GM23338 (cell line): Measurements from ENCODE around the gene DGCR8. TPM values are rescaled to one million over a fixed set of nuclear protein-coding genes. Genes with fewer than 3 reads are reported as not detected.

Experiments
- ATAC-seq: fragments of 200-7000 bp; cut with Tn5 transposase; 3 replicates; pipeline ENCODE4 v1.9.1; 2020
- DNase-seq: peaks from one replicate; pipeline ENCODE4 v3.0.0-alpha.2; 2015; ENCODE audit warnings: low spot score
- H2AFZ ChIP-seq: fragments of 200-600 bp; sonication (generic); 2 replicates; pipeline ENCODE4 v1.8.0; 2016; ENCODE audit warnings: antibody characterized with exemption, mild to moderate bottlenecking, moderate library complexity
- H3F3A ChIP-seq: fragments of 200-600 bp; sonication (generic); replicated peaks from 2 replicates; pipeline ENCODE4 v1.8.0; 2017; ENCODE audit warnings: antibody characterized with exemption, mixed run types, low read depth
- H3K27ac ChIP-seq: fragments of 200-600 bp; sonication (generic); 2 replicates; pipeline ENCODE4 v1.6.1; 2016; ENCODE audit warnings: low read depth
- H3K27me3 ChIP-seq: fragments of 200-600 bp; sonication (generic); 2 replicates; pipeline ENCODE4 v1.8.0; 2016; ENCODE audit warnings: mild to moderate bottlenecking, mixed run types, moderate library complexity; ENCODE audit not compliant: insufficient read depth
- H3K36me3 ChIP-seq: fragments of 200-600 bp; sonication (generic); 2 replicates; pipeline ENCODE4 v1.8.0; 2016; ENCODE audit warnings: mild to moderate bottlenecking; ENCODE audit not compliant: insufficient read depth
- H3K4me1 ChIP-seq: fragments of 200-600 bp; sonication (generic); 2 replicates; pipeline ENCODE4 v1.8.0; 2016; ENCODE audit warnings: mild to moderate bottlenecking, moderate library complexity; ENCODE audit not compliant: insufficient read depth
- H3K4me2 ChIP-seq: fragments of 200-600 bp; sonication (generic); 2 replicates; pipeline ENCODE4 v1.7.1; 2017; ENCODE audit warnings: mixed run types
- H3K4me3 ChIP-seq: fragments of 200-600 bp; sonication (generic); 2 replicates; pipeline ENCODE4 v1.6.1; 2016; ENCODE audit warnings: mixed run types
- H3K79me2 ChIP-seq: fragments of 200-600 bp; sonication (generic); replicated peaks from 2 replicates; pipeline ENCODE4 v1.8.0; 2017; ENCODE audit warnings: mild to moderate bottlenecking; ENCODE audit not compliant: insufficient read depth
- H3K9me2 ChIP-seq: fragments of 200-600 bp; sonication (generic); 2 replicates; pipeline ENCODE4 v1.8.0; 2017; ENCODE audit not compliant: insufficient read depth
- H4K20me1 ChIP-seq: fragments of 200-600 bp; sonication (generic); replicated peaks from 2 replicates; pipeline ENCODE4 v1.8.0; 2017; ENCODE audit warnings: mild to moderate bottlenecking; ENCODE audit not compliant: insufficient read depth
- H3K27ac Mint-ChIP-seq: 2 replicates; pipeline ENCODE4 v1.8.0; 2020; ENCODE audit warnings: inconsistent platforms, mild to moderate bottlenecking, moderate library complexity, mixed read lengths
- H3K27me3 Mint-ChIP-seq: 3 replicates; pipeline ENCODE4 v1.8.0; 2022; ENCODE audit warnings: low read depth, mild to moderate bottlenecking, moderate library complexity, mixed read lengths, inconsistent platforms; ENCODE audit not compliant: insufficient read depth, poor library complexity
- H3K36me3 Mint-ChIP-seq: 3 replicates; pipeline ENCODE4 v1.8.0; 2021; ENCODE audit warnings: low read depth, mild to moderate bottlenecking, inconsistent platforms, moderate library complexity, mixed read lengths
- H3K4me1 Mint-ChIP-seq: 3 replicates; pipeline ENCODE4 v1.8.0; 2020; ENCODE audit warnings: mild to moderate bottlenecking, inconsistent platforms, mixed read lengths
- H3K4me3 Mint-ChIP-seq: 3 replicates; pipeline ENCODE4 v1.8.0; 2021; ENCODE audit warnings: moderate library complexity, mild to moderate bottlenecking, inconsistent platforms, mixed read lengths
- H3K9me3 Mint-ChIP-seq: 3 replicates; pipeline ENCODE4 v1.8.0; 2020; ENCODE audit warnings: moderate library complexity, mild to moderate bottlenecking, inconsistent platforms, mixed read lengths
- CTCF ChIP-seq, 2 experiments: fragments of 200-600 bp in 1 of 2; sonication (generic) in 1 of 2; conservative IDR thresholded peaks; 2 replicates each; pipeline versions ENCODE4 v1.5.1 to v1.6.1; 2016 to 2017; ENCODE audit warnings: antibody characterized with exemption in 2 of 2, low read depth in 2 of 2, mild to moderate bottlenecking in 2 of 2, moderate library complexity in 1 of 2
- ETS1 ChIP-seq: IDR thresholded peaks from 2 replicates; pipeline ENCODE4 v1.6.1; 2016; ENCODE audit warnings: antibody characterized with exemption
- EZH2 ChIP-seq: fragments of 200-600 bp; sonication (generic); IDR thresholded peaks from one replicate; pipeline ENCODE4 v1.8.0; 2017; ENCODE audit warnings: antibody characterized with exemption, mild to moderate bottlenecking, low read depth; ENCODE audit not compliant: unreplicated experiment
- EZH2phosphoT487 ChIP-seq: fragments of 200-600 bp; sonication (generic); IDR thresholded peaks from one replicate; pipeline ENCODE4 v1.8.1; 2018; ENCODE audit warnings: antibody characterized with exemption; ENCODE audit not compliant: unreplicated experiment
- REST ChIP-seq: IDR thresholded peaks from one replicate; pipeline ENCODE4 v1.6.1; 2018; ENCODE audit warnings: antibody characterized with exemption; ENCODE audit not compliant: unreplicated experiment
- ZNF331 ChIP-seq: fragments of 250-450 bp; sonication (Bioruptor Pico); IDR thresholded peaks from 2 replicates; pipeline ENCODE4 v1.5.0; 2020; ENCODE audit warnings: low read depth, mild to moderate bottlenecking, moderate library complexity
- polyA plus RNA-seq: library from polyadenylated mRNA; unstranded; fragments of >200 nt; fragmentation: Nextera tagmentation; extraction: Ambion mirVana; gene quantifications from 2 replicates; pipeline ENCODE4 v1.2.1, GENCODE V29; 2016
- total RNA-seq: library from RNA; depleted of rRNA; stranded (reverse); fragments of >200 nt; shearing (Covaris generic); gene quantifications from 2 replicates; pipeline ENCODE4 v1.2.3, GENCODE V29; 2014

Gene DGCR8
- total and polyA plus RNA-seq, 2 experiments from 2014 or later, result 12.2 to 48.9 TPM

GRCh38 chr22:20139391-20140106 is 59.5 kb downstream of the DGCR8 start (continued):
- TF ChIP-seq EZH2phosphoT487 (no peak), ZNF331 (CRISPR knock-in tag) (no peak), CTCF (conservative IDR thresholded peaks at IDR 0.05; ENCODE audit: low read depth in 2 of 2) (no peak), EZH2 (no peak), REST (no peak)

GRCh38 chr22:20140107-20140445 is 60.0 kb downstream of the DGCR8 start:
- Mint-ChIP-seq H3K36me3 (no peaks in the 10 kb centered on the region), H3K27ac (no peak overlapping the region), H3K27me3 (peaks cover 7% of the 10 kb centered on the region), H3K4me1 (no peaks in the 10 kb centered on the region), H3K4me3 (no peak overlapping the region), H3K9me3 (no peaks in the 10 kb centered on the region)
- no peaks in the 10 kb centered on the region for H3K4me1 ChIP-seq
- H3K79me2 ChIP-seq, result peaks cover 14% of the 10 kb centered on the region; the same call in 1 of the 2 replicates
- DNase-seq (no peak), ATAC-seq (no peak)
- no peak overlapping the region for H3K4me3 ChIP-seq
- H3K9me2 ChIP-seq, result no peaks in the 10 kb centered on the region
- H3F3A ChIP-seq, result no peaks in the 10 kb centered on the region
- H4K20me1 ChIP-seq, result no peaks in the 10 kb centered on the region; the same call in 1 of the 2 replicates
- no peaks in the 10 kb centered on the region for H3K36me3 ChIP-seq
- no peak overlapping the region for H3K27ac ChIP-seq
- H3K27me3 ChIP-seq, result no peaks in the 10 kb centered on the region
- H2AFZ ChIP-seq, result no peak overlapping the region
- H3K4me2 ChIP-seq, result no peak overlapping the region
- TF ChIP-seq CTCF (conservative IDR thresholded peaks at IDR 0.05; ENCODE audit: low read depth in 2 of 2) (no peak), ETS1 (no peak), REST (no peak)
